Measurements from ENCODE around the gene LSR. TPM values are rescaled to one million over a fixed set of nuclear protein-coding genes. Genes with fewer than 3 reads are reported as not detected.

LSR gene
- total RNA-seq, 2 experiments from 2014 or later = 20.0 to 20.6 TPM

DNA sequence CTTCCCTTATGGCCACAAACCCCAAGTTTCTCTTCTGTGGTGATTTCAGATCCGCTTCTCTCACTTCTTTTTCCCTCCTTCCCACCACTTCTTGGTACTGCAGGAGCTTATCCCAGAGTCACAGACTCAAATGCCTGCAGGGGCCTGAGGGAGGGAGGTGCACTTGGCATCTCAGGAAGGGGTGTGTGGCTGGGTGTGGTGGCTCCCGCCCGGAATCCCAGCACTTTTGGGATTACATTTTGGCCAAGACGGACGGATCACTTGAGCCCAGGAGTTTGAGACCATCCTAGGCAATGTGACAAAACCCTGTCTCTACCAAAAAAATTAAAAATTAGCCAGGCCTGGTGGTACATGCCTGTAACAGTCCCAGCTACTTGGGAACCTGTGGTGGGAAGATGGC, 25.5 kb downstream of the LSR start:
- TF ChIP-seq, protein P1, sequence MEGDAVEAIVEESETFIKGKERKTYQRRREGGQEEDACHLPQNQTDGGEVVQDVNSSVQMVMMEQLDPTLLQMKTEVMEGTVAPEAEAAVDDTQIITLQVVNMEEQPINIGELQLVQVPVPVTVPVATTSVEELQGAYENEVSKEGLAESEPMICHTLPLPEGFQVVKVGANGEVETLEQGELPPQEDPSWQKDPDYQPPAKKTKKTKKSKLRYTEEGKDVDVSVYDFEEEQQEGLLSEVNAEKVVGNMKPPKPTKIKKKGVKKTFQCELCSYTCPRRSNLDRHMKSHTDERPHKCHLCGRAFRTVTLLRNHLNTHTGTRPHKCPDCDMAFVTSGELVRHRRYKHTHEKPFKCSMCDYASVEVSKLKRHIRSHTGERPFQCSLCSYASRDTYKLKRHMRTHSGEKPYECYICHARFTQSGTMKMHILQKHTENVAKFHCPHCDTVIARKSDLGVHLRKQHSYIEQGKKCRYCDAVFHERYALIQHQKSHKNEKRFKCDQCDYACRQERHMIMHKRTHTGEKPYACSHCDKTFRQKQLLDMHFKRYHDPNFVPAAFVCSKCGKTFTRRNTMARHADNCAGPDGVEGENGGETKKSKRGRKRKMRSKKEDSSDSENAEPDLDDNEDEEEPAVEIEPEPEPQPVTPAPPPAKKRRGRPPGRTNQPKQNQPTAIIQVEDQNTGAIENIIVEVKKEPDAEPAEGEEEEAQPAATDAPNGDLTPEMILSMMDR (IDR thresholded peaks at IDR 0.05) = no peak
- H3K4me1 Mint-ChIP-seq (ENCODE audit: low read depth) = peaks cover 15% of the 10 kb centered on the region
- ChIA-PET POLR2A (interaction anchor here (0.7 to 0.9 kb wide), 3 partner anchors 14 to 126 kb away, joined by 3 read pairs; no protein-coding TSS in a partner anchor), CTCF (interaction anchor here (1.4 kb wide), 1 partner anchor 221 kb away, joined by 3 read pairs; no protein-coding TSS in a partner anchor)
- H3K36me3 Mint-ChIP-seq (ENCODE audit: low read depth) = peaks cover 30% of the 10 kb centered on the region
- DNase-seq = no peak
- no peak overlapping the region for H3K27ac Mint-ChIP-seq
- intact Hi-C loops (cut with micrococcal nuclease) = no loop called here
- ATAC-seq = no peak
- no peak overlapping the region for H3K4me3 Mint-ChIP-seq
- H3K27me3 Mint-ChIP-seq = no peaks in the 10 kb centered on the region
- H3K9me3 Mint-ChIP-seq = no peaks in the 10 kb centered on the region

DNA sequence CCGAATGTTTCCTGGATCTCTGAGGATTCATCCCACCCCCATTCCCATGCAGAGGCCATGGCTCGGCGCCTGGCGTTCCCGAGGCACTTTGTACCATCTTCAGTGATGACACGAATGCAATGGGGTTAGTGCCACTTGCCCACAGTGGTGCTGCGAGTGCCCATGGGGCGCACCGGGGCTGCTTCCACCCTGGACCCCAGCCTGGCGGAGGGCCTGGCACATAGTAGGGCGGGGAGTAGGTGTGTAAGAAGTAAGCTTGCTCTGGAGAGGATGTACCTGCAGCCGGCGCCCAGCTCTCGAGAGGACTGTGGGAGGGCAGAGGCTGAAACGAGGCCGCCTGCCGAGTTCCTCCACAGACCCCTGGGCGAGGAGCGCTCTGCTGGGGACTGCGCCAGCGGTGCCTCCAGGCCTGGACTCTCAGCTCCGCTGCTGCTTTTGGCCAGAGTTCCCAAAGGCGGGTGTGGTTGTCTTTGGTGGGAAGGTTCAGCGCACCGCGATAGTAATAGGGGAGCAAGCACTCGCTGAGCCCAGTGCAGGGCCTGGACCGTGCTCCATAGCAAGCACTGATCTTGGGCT, 28.0 kb downstream of the LSR start:
- Mint-ChIP-seq H3K4me1 (ENCODE audit: low read depth) (peaks cover 7% of the 10 kb centered on the region), H3K27ac (no peak overlapping the region), H3K36me3 (ENCODE audit: low read depth) (peaks cover 18% of the 10 kb centered on the region), H3K4me3 (no peak overlapping the region), H3K9me3 (no peaks in the 10 kb centered on the region), H3K27me3 (no peaks in the 10 kb centered on the region)
- DNase-seq (no peak), ATAC-seq (no peak)
- ChIA-PET CTCF (no interaction called here), POLR2A (interaction anchor here (0.9 to 1.2 kb wide), 2 partner anchors 12 to 13 kb away, joined by 3 read pairs; no protein-coding TSS in a partner anchor)
- TF ChIP-seq, protein P1 (IDR thresholded peaks at IDR 0.05) = no peak
- intact Hi-C loops (cut with micrococcal nuclease) = no loop called here

DNA sequence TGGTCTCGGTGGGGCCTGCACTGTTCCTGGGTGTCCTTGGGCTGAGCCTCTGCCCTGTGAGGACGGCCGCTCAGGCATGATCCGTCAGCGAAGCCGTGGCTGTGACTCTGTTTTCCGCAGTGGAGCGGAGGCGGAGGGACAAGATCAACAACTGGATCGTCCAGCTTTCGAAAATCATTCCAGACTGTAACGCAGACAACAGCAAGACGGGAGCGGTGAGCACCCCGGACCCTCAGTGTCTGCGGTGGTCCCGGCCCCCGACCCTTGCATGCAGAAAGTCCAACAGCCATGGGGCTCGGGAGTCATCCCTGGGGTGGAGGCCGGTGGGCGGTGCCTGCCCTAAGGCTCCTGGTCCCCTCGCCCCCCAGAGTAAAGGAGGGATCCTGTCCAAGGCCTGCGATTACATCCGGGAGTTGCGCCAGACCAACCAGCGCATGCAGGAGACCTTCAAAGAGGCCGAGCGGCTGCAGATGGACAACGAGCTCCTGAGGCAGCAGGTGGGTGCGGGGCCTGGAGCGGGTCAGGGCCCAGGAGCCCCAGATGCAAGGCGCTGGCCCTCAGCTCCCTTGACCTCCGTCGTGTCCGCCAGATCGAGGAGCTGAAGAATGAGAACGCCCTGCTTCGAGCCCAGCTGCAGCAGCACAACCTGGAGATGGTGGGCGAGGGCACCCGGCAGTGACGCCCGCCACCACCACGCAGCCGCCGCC, 29.9 kb downstream of the LSR start:
- H3K36me3 Mint-ChIP-seq (ENCODE audit: low read depth) = peaks cover 8% of the 10 kb centered on the region
- peaks cover 4% of the 10 kb centered on the region for H3K4me1 Mint-ChIP-seq (ENCODE audit: low read depth)
- ChIA-PET CTCF (interaction anchor here (0.8 kb wide), 1 partner anchor 137 kb away, joined by 3 read pairs; no protein-coding TSS in a partner anchor), POLR2A (interaction anchor here (0.6 to 1.2 kb wide), 3 partner anchors 26 to 136 kb away, joined by 3 to 4 read pairs (median 3); no protein-coding TSS in a partner anchor)
- intact Hi-C loops (cut with micrococcal nuclease) = no loop called here
- no peak for ATAC-seq
- peaks cover 14% of the 10 kb centered on the region for H3K27me3 Mint-ChIP-seq
- no peaks in the 10 kb centered on the region for H3K9me3 Mint-ChIP-seq
- TF ChIP-seq, protein P1 (IDR thresholded peaks at IDR 0.05) = no peak
- H3K4me3 Mint-ChIP-seq = no peak overlapping the region
- DNase-seq = no peak
- no peak overlapping the region for H3K27ac Mint-ChIP-seq

DNA sequence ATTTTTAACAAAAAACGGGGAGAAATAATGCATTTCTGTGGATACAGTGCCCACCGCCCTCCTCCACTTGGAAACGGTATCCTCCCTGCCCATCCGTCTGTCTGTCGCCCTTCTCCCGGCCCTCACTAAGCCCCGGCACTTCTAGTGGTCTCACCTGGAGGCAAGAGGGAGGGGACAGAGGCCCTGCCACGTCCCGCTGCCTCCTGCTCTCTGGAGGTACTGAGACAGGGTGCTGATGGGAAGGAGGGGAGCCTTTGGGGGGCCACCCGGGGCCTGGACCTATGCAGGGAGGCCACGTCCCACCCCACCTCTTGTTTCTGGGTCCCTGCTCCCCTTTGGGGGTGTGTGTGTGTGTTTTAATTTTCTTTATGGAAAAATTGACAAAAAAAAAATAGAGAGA, 30.6 kb downstream of the LSR start:
- Mint-ChIP-seq H3K4me3 (no peak overlapping the region), H3K27me3 (peaks cover 16% of the 10 kb centered on the region), H3K9me3 (no peaks in the 10 kb centered on the region), H3K4me1 (ENCODE audit: low read depth) (peaks cover 4% of the 10 kb centered on the region), H3K36me3 (ENCODE audit: low read depth) (peaks cover 6% of the 10 kb centered on the region), H3K27ac (no peak overlapping the region)
- DNase-seq = no peak
- no peak for ATAC-seq
- TF ChIP-seq, protein P1 (IDR thresholded peaks at IDR 0.05) = no peak
- ChIA-PET POLR2A (interaction anchor here (1.0 to 1.1 kb wide), 2 partner anchors 9 to 137 kb away, joined by 3 to 5 read pairs; no protein-coding TSS in a partner anchor), CTCF (no interaction called here)
- intact Hi-C loops (cut with micrococcal nuclease) = no loop called here
